Fibroblast of lung (primary cell): ENCODE data around the gene GLIS1.

Experiments
- CTCF ChIP-seq, 2 donors: IDR thresholded peaks in 1 of 2; conservative IDR thresholded peaks in 1 of 2; 1 replicate in 1 of 2; 2 replicates in 1 of 2; pipeline ENCODE4 v1.5.1; 2011 to 2012; ENCODE audit warnings: low read length in 2 of 2, control low read depth in 1 of 2, inconsistent platforms in 1 of 2, low read depth in 1 of 2, mild to moderate bottlenecking in 1 of 2
- EZH2 ChIP-seq: IDR thresholded peaks from 2 replicates; pipeline ENCODE4 v1.5.1; 2012; ENCODE audit warnings: low read length, control low read depth, mild to moderate bottlenecking; ENCODE audit errors: missing control alignments

- TF ChIP-seq EZH2 (no peak), CTCF (conservative IDR thresholded peaks at IDR 0.05 in 1 of 2, IDR thresholded peaks at IDR 0.05 in 1 of 2; ENCODE audit: low read depth in 1 of 2, low read length in 2 of 2) (no peak)
Observed at GRCh38 chr1:53736290-53736689, 2.7 kb downstream of the GLIS1 start.
